Natural killer cell (primary cell): Measurements from ENCODE around the gene HOXD8. TPM values are rescaled to one million over a fixed set of nuclear protein-coding genes. Genes with fewer than 3 reads are reported as not detected.

Source experiments
- ATAC-seq, 3 donors: fragments of 150-1000 bp in 2 of 3; fragments of 200-7000 bp in 1 of 3; cut with Tn5 transposase; 1 replicate in 1 of 3; 2 replicates in 2 of 3; pipeline ENCODE4 v1.10.0; 2021; ENCODE audit warnings: mild to moderate bottlenecking in 2 of 3, moderate library complexity in 2 of 3
- DNase-seq, 2 donors: peaks; one replicate each; pipeline versions ENCODE4 v3.0.0 to v3.0.0-alpha.2; 2013 to 2021; ENCODE audit warnings: mixed read lengths in 1 of 2
- H3K27ac ChIP-seq: one replicate; pipeline ENCODE4 v1.5.1; 2013; ENCODE audit warnings: mild to moderate bottlenecking, low read length
- H3K27me3 ChIP-seq: one replicate; pipeline ENCODE4 v1.6.1; 2013; ENCODE audit warnings: low read length; ENCODE audit not compliant: control insufficient read depth, insufficient read depth
- H3K36me3 ChIP-seq: one replicate; pipeline ENCODE4 v1.6.1; 2013; ENCODE audit warnings: low read length; ENCODE audit not compliant: control insufficient read depth, insufficient read depth
- H3K4me1 ChIP-seq: one replicate; pipeline ENCODE4 v1.6.1; 2013; ENCODE audit warnings: low read length; ENCODE audit not compliant: control insufficient read depth, insufficient read depth
- H3K4me3 ChIP-seq: one replicate; pipeline ENCODE4 v1.5.1; 2013; ENCODE audit warnings: low read length
- H3K9me3 ChIP-seq: one replicate; pipeline ENCODE4 v1.6.1; 2013; ENCODE audit warnings: low read length; ENCODE audit not compliant: control insufficient read depth, insufficient read depth
- H3K27ac Mint-ChIP-seq, 2 donors: one replicate each; pipeline ENCODE4 v1.8.0; 2022; ENCODE audit warnings: mild to moderate bottlenecking in 2 of 2, mixed read lengths in 2 of 2, moderate library complexity in 1 of 2
- H3K27me3 Mint-ChIP-seq, 2 donors: one replicate each; pipeline ENCODE4 v1.8.0; 2022; ENCODE audit warnings: low read depth in 2 of 2, mixed read lengths in 2 of 2
- H3K36me3 Mint-ChIP-seq: one replicate; pipeline ENCODE4 v1.8.0; 2022; ENCODE audit warnings: mixed read lengths
- H3K4me1 Mint-ChIP-seq, 2 donors: one replicate each; pipeline ENCODE4 v1.8.0; 2022; ENCODE audit warnings: mixed read lengths in 2 of 2
- H3K4me3 Mint-ChIP-seq: one replicate; pipeline ENCODE4 v1.8.0; 2022; ENCODE audit warnings: mild to moderate bottlenecking, moderate library complexity, mixed read lengths
- H3K9me3 Mint-ChIP-seq, 2 donors: one replicate each; pipeline ENCODE4 v1.8.0; 2022; ENCODE audit warnings: mixed read lengths in 2 of 2
- WGBS: methylation state at CpG from one replicate; pipeline ENCODE4 v1.1.7; 2013; ENCODE audit warnings: missing lambda C conversion rate; ENCODE audit not compliant: insufficient coverage; 5-methylcytosine and 5-hydroxymethylcytosine counted together
- intact Hi-C: fragments of 100-400 bp; cut with micrococcal nuclease; formaldehyde crosslinking; loops from one replicate; pipeline ENCODE4 v1.14.2; 2022
- total RNA-seq, 4 donors: library from RNA; stranded (reverse); fragments of 120-200 nt in 1 of 4; gene quantifications; one replicate each; pipeline versions ENCODE4 v1.2.3 to v1.2.4, GENCODE V29; 2013 to 2022
- TF ChIP-seq, protein P1 (sequence below): fragments of 200-600 bp; IDR thresholded peaks from one replicate; pipeline ENCODE4 v1.8.0; 2022; ENCODE audit warnings: antibody characterized with exemption

The HOXD8 gene
- total RNA-seq, 3 donors from 2014 or later (not counting 1 experiment from before 2014, with no cell fraction given) = not detected

DNA sequence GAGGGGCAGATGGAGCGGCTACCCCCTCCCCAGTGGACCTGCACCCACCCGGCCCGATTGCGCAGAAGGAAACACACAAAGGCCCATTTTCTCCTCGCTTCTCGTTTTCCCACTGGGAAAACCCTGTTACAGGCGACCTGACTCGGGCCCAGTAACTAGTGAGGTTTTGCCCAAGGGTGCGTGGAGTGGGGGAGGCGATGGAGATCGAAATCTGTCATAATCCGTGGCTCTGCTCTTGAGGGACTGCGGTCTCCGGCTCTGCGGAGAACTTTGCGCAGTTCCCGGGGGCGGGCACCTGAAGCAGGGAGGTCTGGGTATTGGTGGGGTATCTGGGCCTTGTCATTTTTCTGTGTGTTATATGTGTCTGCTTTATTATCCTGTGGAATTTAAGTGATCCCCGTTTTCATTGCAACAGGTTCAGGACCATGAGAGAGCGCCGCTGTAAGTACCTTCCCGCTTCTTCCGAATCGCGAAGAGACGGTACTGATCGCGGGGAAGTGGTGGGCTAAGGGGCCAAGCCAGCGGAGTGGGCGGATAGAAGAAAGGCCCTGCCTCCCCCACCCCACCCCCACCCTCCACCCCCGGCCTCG is 17.8 kb downstream of the HOXD8 start:
- Mint-ChIP-seq H3K36me3 (no peaks in the 10 kb centered on the region), H3K27me3 (peaks cover 66 to 75% of the 10 kb centered on the region in 2 donors), H3K9me3 (peaks cover 0 to 2% of the 10 kb centered on the region in 2 donors), H3K27ac (no peak overlapping the region), H3K4me1 (peaks cover 0 to 6% of the 10 kb centered on the region in 2 donors), H3K4me3 (no peak overlapping the region)
- TF ChIP-seq, protein P1, sequence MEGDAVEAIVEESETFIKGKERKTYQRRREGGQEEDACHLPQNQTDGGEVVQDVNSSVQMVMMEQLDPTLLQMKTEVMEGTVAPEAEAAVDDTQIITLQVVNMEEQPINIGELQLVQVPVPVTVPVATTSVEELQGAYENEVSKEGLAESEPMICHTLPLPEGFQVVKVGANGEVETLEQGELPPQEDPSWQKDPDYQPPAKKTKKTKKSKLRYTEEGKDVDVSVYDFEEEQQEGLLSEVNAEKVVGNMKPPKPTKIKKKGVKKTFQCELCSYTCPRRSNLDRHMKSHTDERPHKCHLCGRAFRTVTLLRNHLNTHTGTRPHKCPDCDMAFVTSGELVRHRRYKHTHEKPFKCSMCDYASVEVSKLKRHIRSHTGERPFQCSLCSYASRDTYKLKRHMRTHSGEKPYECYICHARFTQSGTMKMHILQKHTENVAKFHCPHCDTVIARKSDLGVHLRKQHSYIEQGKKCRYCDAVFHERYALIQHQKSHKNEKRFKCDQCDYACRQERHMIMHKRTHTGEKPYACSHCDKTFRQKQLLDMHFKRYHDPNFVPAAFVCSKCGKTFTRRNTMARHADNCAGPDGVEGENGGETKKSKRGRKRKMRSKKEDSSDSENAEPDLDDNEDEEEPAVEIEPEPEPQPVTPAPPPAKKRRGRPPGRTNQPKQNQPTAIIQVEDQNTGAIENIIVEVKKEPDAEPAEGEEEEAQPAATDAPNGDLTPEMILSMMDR = no peak
- ATAC-seq = no peak
- no peak for DNase-seq
- Histone ChIP-seq H3K9me3 (no peaks in the 10 kb centered on the region), H3K27ac (no peak overlapping the region), H3K4me3 (no peak overlapping the region), H3K4me1 (no peaks in the 10 kb centered on the region), H3K27me3 (peaks cover 56% of the 10 kb centered on the region), H3K36me3 (no peaks in the 10 kb centered on the region)
- WGBS = 17% methylated on average over 28 of the region's 32 CpGs
- intact Hi-C loops = no loop called here

- Histone ChIP-seq H3K36me3 (no peaks in the 10 kb centered on the region), H3K4me3 (no peak overlapping the region), H3K27me3 (peaks cover 60% of the 10 kb centered on the region), H3K4me1 (peaks cover 4% of the 10 kb centered on the region), H3K27ac (no peak overlapping the region), H3K9me3 (no peaks in the 10 kb centered on the region)
- Mint-ChIP-seq H3K36me3 (no peaks in the 10 kb centered on the region), H3K4me3 (no peak overlapping the region), H3K27ac (no peak overlapping the region), H3K9me3 (peaks cover 0 to 1% of the 10 kb centered on the region in 2 donors), H3K27me3 (peaks cover 67 to 71% of the 10 kb centered on the region in 2 donors), H3K4me1 (peaks cover 0 to 6% of the 10 kb centered on the region in 2 donors)
- no peak for ATAC-seq
- WGBS = 13% methylated on average over 31 of the region's 31 CpGs
- DNase-seq = no peak
- intact Hi-C loops = no loop called here
- TF ChIP-seq, protein P1 = no peak
These were observed 18.4 kb downstream of the HOXD8 start for GRCh38 chr2:176147800-176148496.

DNA sequence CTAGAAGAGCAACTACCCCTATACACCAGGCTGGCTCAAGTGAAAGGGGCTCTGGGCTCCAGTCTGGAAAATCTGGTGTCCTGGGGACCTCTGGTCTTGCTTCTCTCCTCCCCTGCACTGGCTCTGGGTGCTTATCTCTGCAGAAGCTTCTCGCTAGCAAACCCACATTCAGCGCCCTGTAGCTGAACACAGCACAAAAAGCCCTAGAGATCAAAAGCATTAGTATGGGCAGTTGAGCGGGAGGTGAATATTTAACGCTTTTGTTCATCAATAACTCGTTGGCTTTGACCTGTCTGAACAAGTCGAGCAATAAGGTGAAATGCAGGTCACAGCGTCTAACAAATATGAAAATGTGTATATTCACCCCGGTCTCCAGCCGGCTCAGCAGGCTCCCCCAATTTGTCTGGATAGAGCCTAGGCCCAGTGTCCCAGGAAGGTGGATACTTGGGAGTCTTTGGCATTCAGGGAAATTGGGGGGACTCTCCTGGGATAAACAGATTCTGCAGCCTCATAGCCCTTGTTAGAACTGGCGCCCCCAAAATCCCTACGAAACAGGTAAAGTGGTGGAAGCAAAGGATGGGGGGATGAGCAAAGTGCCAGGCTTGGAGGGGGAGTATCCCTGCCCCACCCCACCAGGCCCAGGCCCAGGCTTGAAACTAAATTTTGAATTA is 19.4 kb downstream of the HOXD8 start:
- intact Hi-C loops = no loop called here
- TF ChIP-seq, protein P1 = no peak
- WGBS = 41% methylated on average over 11 of the region's 11 CpGs
- Histone ChIP-seq H3K4me1 (peaks cover 4% of the 10 kb centered on the region), H3K27ac (no peak overlapping the region), H3K9me3 (no peaks in the 10 kb centered on the region), H3K36me3 (no peaks in the 10 kb centered on the region), H3K27me3 (peaks cover 65% of the 10 kb centered on the region), H3K4me3 (no peak overlapping the region)
- no peak overlapping the region for H3K27ac Mint-ChIP-seq
- DNase-seq (no peak), ATAC-seq (no peak)
- H3K4me1 Mint-ChIP-seq = peaks cover 0 to 6% of the 10 kb centered on the region in 2 donors
- peaks cover 64% of the 10 kb centered on the region in 2 donors for H3K27me3 Mint-ChIP-seq
- H3K4me3 Mint-ChIP-seq = no peak overlapping the region
- H3K36me3 Mint-ChIP-seq = no peaks in the 10 kb centered on the region
- H3K9me3 Mint-ChIP-seq = no peaks in the 10 kb centered on the region
